Mesenteric fat pad (tissue), 1 donor: ENCODE results near the gene FOXN3. TPM values are rescaled to one million over a fixed set of nuclear protein-coding genes. Genes with fewer than 3 reads are reported as not detected.
"Not testable (repeated sequence)": the region's sequence is repeated elsewhere in the genome, so short reads cannot be mapped to it uniquely, and the experiment has no call there.

ENCODE experiments used
- DNase-seq: peaks from one replicate; pipeline ENCODE4 v3.0.0-alpha.2; 2020; ENCODE audit warnings: low spot score
- total RNA-seq: library from RNA; stranded (reverse); fragmentation: NEBNext Ultra II Directional; extraction: Animal tissue kit (Norgen Biotek cat#: 25700); gene quantifications from one replicate; pipeline ENCODE4 v1.2.1, GENCODE V29; 2021
- donor health status: DM: yes; HTN: yes; CAD: no.

The FOXN3 gene
- total RNA-seq, 1 donor from 2014 or later = 136 TPM

DNA sequence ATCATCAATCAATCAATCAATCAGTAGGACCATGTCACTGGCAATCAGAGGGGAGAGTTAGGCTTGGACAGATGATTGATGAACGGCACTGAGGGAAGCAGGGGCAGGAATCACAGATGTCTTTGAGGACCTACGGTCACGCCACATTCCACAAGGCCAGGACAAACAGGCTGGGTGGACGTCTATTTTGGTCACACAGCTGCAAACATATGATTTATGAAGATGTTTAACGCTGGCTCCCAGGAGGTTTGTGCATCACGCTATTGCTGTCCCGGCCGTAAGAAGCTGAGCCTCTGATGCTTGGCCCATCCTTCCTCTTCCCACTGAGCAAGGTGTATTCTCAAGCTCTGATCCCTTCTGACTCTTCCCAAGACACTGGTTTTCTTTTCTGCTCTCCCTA, 160.8 kb downstream of the FOXN3 start:
- no peak for DNase-seq

DNA sequence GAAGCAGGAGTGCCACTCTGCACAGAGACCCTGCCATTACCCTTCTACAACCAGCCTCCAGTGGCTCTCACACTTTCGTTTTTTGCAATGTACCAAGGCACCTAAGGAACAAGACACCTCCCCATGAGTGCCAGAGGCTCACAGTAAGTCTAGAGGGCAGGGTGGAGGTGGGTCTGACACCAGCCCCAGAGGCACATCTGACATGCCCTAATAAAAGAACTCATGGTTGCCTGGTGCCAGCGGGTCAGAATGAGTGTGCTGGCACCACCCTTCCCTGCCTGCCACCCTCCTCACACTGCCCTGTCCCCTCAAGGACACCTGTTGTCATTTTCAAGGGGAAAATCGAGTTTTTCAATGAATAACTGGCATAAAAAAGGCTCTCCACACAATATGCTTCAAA, 161.2 kb downstream of the FOXN3 start:
- DNase-seq = no peak

DNA sequence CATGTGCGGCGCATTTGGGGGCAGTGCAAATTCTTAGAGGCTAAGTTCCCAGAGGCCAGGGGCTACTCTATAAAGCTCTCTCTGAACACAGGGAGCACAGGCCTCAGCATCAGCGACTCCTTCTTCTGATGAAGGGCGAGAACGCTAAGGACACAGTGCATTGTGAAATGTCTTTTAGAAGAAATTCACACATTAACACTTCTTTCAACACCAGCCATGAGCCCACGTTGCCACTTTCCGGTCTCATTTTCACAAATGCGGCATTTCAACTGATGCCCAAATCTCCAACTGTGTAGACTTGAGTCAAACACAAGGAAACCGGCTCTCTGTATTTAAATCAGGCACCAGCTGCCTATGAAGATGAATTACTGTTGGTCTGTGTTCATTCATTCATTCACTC, 162.0 kb downstream of the FOXN3 start:
- DNase-seq = no peak

DNA sequence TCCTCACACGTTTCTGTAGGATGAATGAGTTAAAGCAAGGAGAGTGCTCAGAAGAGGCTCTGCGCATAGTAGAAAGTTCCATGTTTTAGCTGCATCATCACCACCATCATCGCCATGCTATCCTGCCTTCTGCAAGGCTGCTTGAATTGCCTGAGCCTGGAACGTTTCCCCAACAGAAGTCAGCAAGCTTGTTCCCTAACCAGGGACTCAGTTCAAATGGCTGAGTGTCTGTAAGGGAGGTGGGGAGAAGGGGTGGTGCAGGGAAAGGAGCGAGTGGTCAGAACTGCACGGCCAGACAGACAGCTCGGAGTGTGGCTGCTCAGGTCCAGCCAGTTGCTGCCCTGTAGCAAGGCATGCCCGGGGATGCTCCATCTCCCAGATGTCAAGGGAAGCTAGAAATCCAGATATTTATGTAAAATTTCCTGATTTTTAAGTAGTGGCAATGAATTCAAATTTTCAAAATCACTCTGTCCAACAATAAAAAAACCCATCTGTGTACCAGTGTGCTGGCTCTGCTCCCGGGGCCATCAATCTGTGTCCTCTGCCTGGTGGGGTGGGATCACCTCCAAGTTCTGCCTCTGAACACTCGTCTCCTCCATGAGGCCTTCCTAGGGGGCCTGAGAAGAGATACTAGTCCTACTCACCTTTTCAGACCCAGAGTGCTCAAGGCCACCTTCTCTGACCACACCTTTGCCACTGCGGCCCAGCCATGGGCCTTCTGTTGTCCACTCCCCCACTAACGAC, 162.7 kb downstream of the FOXN3 start:
- no peak for DNase-seq

DNA sequence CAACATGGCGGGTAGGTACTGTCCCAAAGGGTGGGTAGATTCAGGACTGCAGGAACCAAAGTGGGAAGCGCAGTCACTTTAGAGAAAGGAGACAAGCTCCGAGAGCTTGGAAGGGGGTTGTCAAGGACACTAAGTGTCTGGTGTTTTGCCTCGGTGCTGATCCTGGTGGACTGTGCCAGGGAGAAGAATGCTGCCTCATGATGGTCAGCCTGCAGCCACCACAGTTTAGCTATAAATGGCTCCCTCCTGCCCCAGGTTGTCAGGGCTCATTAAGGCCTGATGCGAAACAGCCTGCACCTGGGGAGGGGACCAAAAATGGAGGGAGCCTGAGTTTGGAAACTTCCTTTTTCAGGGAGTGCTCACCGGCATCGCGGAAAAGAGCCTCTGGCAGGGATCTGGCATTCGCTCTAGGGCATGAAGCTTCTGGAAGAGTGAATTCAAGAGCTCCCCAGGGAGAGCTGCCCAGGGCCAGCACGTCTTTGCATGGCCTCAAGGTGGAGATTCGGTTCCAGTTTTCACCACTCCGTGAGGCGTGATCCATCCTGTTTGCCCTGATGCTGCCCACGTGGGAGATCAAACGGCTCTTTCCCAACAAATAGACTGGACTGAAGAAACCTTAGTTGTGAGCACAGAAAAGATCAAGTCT, 164.0 kb downstream of the FOXN3 start:
- no peak for DNase-seq

DNA sequence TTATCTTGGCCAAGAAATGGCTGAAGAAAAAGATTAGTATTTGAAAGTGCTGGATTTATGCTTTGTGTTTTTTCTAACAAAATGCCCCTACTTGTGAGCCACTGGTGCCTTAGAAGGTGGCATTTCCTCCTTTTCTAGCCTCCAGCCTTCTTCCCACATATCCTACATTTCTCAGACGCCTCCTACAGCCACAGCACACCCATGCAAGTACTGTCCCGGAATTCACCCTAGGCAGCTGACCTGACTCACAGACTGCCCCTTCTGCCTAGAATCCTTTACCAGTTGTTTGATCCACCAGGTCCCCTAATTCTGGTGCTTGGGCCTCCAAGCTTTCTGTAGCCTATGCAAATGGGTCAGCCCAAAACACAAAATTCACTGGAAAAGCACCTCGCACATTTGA, 166.0 kb downstream of the FOXN3 start:
- no peak for DNase-seq

DNA sequence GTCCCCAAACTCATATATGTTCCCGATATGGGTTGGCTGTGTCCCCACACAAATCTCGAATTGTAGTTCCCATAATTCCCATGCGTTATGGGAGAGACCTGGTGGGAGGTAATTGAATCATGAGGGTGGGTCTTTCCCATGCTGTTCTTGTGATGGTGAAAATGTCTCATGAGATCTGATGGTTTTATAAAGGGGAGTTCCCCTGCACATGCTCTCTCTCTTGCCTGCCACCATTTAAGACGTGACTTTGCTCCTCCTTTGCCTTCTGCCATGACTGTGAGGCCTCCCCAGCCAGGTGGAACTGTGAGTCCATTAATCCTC, 166.4 kb downstream of the FOXN3 start:
- DNase-seq = not testable (repeated sequence)

DNA sequence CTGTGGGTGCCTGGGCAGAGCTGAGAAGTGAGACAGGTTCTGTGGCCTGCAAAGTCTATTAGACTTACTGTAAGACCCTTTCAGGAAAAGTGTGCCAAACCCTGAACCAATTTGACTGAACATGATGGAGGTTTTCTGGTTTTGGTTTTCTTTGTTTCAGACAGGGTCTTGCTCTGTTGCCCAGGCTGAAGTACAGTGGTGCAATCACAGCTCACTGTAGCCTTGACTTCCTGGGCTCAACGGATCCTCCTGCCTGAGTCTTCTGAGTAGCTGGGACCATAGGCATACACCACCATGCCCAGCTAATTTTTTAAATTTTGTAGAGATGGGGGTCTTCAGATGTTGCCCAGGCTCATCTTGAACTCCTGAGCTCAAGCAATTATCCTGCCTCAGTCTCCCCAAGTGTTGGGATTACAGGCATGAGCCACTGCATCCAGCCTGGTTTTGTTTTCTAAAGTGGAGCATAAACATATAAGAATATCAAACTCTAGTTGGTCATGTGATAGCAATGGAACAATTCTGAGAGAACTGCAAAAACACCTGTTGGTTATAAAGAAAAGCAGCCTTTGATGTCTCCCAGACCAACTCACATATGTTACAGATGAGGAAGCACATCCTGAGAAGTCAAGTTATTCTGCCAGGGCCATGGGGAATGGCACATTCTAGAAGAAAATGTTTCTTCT, 166.9 kb downstream of the FOXN3 start:
- no peak for DNase-seq

DNA sequence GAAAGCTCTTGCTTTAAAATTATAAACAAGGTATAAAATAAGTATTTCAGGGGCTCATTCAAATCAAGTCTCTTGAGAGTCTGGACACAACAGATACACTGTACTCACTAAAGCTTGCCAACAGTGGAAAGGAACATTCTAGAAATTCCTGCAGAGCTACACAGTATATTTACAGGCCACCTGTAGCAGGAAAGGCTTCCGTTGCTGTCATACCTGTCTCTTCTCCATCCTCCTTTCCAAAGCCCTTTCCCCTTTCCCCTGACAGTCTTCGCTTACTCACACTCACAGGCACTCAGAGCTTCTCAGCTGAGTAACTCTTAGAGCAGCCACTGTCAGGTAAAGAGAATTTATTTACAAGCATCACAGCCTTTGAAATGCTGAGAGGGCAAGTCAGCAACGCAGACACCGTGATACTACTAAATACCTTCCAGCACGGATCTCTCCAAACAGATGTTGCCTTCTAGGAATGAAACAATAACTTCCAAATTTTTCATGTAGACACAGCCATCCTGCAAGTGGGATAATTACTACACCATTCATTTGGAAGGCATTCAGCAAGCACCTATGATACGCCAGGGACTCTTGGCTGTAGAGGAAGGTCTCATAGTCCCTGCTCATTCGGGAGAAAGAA, 167.9 kb downstream of the FOXN3 start:
- DNase-seq = no peak

DNA sequence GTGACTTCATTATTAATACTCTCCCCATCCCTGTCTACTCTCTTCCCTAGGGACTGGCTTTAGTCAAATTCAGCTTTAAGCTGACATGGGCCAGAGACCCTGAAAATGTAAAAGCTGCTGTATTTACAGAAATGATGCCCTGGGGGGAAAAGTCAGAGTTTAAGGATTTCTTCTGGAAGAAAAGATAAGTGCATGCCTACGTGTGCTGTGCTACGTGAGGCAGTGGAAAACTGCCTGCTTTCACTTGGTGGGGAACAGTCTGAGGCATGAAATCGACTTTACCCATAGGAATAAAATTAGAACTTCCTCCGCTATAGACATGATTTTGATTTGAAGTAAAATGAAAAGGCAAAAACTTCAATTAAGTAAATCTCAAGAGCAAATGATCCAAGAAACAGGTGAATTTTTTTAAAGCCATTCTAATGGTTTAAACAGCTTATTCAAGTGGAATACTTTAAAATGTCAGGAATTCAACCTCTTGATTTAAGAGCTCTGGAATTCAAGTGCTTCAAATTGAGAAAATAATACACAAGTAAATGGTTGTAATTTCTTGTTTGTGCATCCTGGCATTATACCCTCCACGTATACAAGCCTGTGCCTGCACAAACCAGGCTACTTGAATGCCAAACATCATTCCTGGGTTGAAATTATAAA, 168.5 kb downstream of the FOXN3 start:
- no peak for DNase-seq

DNA sequence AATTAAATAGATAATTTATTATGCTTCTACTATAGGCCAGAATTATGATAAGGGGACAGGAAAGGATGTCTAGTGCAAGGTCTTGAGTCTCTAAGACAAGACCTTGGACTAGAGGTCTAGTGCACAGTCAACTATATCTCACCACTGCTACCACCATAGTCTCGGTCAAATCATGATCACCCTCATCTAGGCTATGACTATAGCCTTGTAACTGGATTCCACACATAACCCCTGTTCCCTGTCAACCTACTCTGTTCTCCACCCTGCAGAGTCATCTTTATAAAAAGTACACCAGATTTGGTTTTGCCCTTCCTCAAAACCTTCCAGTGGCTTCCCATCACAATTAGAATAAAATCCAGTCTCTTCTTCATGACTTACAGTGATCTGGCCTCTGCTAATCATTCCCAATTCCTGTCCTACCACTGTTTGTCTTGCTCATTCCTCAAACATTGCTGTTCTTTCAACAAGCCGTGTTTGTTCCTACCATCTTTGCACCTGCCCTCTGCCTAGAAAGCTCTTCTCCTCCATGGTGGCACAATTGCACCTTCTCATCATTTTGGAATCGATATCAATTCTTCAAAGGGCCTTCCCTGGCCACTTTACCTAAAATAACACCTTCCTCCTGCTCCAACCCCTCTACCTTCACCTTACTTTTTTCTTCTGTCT, 169.4 kb downstream of the FOXN3 start:
- no peak for DNase-seq

DNA sequence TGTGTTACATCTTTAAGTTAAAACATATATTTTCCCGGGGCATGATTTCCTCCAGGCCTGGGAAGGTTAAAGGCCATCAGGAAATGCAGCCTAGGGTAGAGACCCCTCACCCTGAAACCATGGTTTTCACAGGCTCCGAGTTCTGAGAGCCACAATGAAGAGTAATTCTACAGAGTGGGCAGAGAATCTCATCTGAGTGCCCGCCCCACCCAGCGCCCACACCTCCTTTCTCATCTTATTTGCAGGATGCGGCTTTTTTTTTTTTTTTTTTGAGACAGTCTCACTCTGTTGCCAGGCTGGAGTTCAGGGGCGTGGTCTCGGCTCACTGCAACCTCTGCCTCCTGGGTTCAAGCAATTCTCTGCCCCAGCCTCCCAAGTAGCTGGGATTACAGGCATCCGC, 170.7 kb downstream of the FOXN3 start:
- no peak for DNase-seq

DNA sequence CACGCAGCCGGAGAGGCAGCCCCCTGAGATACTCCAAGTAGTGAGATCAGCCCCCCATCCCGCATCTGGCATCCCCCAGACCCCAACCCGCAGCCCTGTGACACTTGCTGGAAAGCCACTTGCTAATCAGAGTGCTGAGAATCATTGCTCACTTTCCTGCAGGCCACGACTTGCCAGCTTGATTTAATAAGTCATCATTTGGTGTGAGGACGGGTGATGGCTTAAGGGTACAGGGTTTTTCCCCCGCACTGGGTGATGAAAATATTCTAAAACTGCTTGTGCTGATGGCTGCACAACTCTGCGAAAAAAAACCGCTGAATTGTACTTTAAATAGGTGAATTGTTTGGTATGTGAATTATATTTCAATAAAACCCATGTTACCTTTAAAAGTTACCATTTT, 171.2 kb downstream of the FOXN3 start:
- DNase-seq = no peak

DNA sequence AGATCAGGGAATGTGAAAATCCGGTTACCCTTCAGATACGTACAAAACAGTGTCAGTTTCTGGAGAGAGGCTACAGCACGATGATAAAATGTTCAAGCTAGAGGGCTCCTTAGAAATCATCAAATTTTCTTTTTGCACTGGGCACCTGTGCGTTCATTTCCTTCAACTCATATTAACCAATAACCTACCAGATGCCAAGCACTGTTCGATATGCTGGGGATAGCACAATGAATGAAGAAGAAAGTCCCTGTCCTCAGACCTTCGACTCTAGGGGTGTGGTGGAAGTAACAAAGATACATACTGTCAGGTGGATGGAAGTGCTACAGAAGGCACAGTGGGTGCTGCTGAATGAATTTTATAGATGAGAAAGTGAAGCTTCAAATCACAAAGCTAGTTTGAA, 172.3 kb downstream of the FOXN3 start:
- DNase-seq = no peak

DNA sequence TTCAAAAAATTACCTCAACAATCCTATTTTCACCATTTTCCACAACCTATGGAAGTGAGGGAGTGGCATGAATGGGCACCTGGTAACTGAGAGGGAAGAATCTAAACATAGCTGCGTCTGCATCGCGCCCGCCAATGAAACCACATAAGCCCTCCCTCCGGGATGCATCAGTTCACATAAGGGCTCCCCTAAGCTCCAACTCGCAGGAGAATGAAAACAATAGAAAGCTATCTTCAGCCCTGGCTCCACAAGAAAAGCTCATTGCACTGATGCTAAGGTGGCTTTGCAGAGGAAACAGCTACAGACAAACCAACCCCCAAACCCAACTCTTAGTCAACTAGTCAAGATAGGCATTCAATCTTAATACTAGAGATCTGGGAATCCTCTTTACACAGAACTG, 173.3 kb downstream of the FOXN3 start:
- no peak for DNase-seq

DNA sequence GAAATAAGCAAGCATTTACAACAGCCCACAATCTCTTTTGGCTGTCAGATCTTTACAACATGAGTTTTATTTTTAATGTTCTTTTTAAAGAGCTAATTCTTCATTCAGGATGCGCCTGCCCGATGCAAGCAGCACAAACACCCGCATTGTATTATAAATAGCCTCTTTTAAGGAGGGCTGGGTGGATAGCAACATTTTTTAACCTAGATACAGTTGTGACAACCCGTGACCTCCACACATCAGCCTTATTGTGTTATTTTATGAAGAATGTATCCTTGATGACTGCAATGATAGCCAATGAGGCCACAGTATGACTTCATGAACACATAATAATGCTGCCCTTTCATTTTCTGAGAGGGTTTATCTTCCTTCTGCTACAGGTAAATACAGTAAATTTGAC, 173.7 kb downstream of the FOXN3 start:
- no peak for DNase-seq

DNA sequence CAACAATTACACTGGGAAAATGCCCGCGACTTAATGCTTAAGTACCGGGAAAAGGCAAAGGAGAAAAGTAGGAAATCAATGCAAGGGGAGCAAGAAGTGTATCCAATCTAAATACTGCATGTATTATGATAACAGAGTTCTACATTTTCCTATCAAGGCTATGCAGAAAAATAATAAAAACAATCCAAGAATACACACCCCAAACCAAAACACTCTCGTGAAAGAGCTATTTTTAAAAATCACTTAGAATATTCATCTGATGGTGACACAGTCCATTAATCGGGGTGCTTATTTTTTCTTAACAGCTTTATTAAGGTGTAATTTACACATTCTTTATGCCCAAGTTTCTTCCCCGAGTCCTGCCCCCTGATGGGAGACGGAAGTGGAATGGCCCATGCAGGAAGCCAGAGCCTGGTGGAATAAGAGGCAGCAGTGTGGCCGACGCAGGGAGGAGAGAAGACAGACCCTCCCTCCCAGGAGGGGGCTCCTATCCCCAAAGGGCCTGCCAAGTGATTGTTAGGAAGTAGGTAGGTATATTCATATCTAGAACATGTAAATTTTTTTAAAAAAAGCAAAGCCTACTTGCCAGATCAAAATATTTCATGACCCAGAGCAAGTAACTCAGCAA, 174.3 kb downstream of the FOXN3 start:
- DNase-seq = no peak

DNA sequence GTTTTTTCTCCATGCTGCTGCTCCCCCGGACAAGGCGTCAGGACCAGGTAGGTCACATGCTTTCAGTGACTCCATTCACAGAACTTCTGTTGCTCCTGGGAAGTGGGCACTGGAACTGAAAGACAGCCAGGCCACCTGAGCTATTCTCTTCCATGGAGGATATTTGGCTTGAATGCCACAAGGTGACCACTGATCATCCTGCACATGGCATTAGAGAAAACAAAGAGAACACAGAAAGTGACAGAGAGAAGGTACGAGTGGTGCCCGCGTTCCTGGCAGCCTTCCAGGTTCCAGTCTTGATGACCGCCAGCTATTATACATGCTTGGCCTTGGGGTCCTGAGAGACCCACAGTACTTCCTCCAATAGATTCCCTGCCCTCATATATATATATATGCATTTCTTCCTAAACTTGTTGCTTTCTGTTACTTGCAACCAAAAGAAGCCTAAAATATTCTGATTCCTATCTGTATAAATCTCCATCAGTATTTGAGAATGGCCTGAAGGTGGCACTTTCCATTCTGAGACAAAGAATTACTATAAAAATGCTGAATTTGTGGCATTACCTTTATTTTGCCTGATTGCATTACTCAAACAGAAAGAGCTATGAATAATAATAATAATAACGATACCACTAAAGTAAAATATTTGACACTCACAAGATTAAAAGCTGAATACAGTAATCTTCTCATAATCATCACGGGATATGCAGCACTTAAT, 174.9 kb downstream of the FOXN3 start:
- no peak for DNase-seq

DNA sequence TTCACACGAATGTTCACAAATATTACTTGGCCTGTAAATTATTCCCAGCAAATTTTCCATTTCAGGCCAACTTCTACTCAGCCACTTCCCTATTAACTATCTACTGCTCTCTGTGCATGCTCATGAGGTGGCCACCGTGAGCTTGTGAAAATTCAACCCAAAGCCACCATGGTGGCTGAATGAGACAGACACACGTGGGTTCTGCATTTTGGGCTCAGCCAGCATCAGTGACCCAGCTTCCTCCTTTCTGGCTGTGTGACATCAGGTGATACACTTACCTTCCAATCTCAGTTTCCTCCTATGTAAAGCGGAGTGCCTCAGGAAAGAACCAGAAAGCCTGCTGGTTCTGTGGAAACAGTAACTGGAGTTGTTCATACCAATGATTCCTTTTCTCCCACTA, 175.8 kb downstream of the FOXN3 start:
- no peak for DNase-seq

DNA sequence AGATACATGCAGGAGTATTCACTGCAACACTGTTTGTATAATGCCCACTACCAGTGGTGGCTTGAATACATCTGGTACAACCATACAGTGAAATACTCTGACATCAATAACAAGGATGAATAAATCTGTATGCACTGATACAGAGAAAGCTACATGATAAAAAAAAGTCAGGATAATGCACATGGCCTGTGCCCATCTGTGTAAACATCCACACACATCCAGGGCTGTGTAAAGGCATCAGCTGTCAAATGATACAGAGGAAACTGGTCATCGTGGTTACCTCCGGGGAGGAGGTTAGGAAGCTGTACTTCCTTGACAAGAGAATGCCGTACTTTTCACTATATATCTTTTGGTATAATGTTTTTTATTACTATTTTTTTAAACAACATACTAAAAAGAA, 176.6 kb downstream of the FOXN3 start:
- no peak for DNase-seq
